ENCODE measurements around the gene TESMIN. TPM values are rescaled to one million over a fixed set of nuclear protein-coding genes. Genes with fewer than 3 reads are reported as not detected.

TESMIN gene
- total RNA-seq, 1 experiment from 2014 or later = 24.8 TPM

DNA sequence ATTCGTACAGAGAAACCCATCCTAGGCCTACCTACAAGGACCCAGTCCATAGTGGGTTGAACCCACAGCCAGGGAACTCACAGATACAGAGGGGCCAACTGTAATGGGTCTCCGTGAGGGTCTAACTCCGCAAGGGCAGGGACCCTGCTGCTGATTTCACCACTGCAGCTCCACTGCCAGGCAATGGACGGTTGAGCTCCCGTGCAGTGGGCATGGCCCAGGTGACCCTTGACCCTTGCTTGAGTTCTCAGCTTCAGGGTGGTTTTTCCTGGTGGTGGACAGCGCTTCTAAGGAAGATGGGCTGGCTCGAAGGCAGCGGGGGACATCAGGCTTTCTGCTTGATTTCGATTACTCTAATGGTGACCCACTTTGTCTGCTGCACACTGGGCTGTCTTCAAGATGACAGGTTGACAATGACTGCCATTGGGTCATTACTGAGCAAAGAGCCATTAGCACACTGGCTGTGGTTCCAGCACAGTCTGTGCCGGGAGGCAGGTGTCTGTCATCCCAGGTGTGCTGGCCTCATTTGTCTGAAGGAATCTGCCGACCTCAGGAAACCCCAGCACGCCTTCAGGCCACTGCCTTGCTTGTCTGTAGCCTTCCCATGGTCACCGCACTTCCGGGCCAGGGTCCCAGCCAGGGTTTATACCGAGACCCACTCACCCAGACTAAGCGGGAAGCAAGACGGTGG is 70.6 kb downstream of the TESMIN start:
- Histone ChIP-seq H3K27ac (ENCODE audit: low read depth, low read length) (no peak overlapping the region), H3K9me2 (ENCODE audit: insufficient read depth) (no peaks in the 10 kb centered on the region), H3K36me3 (ENCODE audit: control insufficient read depth in 1 of 2, insufficient read depth in 2 of 2, low read length in 2 of 2) (no peaks in the 10 kb centered on the region), H3K9me3 (ENCODE audit: control insufficient read depth in 1 of 2, insufficient read depth in 1 of 2, low read depth in 1 of 2, low read length in 2 of 2) (no peaks in the 10 kb centered on the region), H3K4me3 (replicated peaks in 1 of 2; ENCODE audit: low read depth in 1 of 2, low read length in 2 of 2) (no peak overlapping the region), H2AFZ (ENCODE audit: low read depth, low read length, poor library complexity, severe bottlenecking) (no peak overlapping the region), H3K27me3 (ENCODE audit: insufficient read depth, low read length) (no peaks in the 10 kb centered on the region), H3K79me2 (ENCODE audit: insufficient read depth, low read length) (peaks cover 8% of the 10 kb centered on the region; the same call in 1 of the 2 replicates), H3K4me1 (ENCODE audit: control insufficient read depth in 1 of 2, insufficient read depth in 2 of 2, low read length in 2 of 2) (peaks cover 15 to 46% of the 10 kb centered on the region in 2 experiments), H4K20me1 (ENCODE audit: insufficient read depth) (no peaks in the 10 kb centered on the region), H3K4me2 (ENCODE audit: low read length) (no peak overlapping the region), H3K9ac (ENCODE audit: low read length) (no peak overlapping the region)
- TF ChIP-seq SRF (IDR thresholded peaks at IDR 0.05; ENCODE audit: low read depth) = no peak
- TF ChIP-seq SP1 (IDR thresholded peaks at IDR 0.05; ENCODE audit: low read depth) = no peak
- TF ChIP-seq FOSL1 (IDR thresholded peaks at IDR 0.05; ENCODE audit: low read depth) = no peak
- no peak for TF ChIP-seq JUND (IDR thresholded peaks at IDR 0.05)
- no peak for TF ChIP-seq CBX3 (IDR thresholded peaks at IDR 0.05; ENCODE audit: low read depth)
- TF ChIP-seq SIN3A (IDR thresholded peaks at IDR 0.05; ENCODE audit: low read depth) = no peak
- TF ChIP-seq, protein P1, sequence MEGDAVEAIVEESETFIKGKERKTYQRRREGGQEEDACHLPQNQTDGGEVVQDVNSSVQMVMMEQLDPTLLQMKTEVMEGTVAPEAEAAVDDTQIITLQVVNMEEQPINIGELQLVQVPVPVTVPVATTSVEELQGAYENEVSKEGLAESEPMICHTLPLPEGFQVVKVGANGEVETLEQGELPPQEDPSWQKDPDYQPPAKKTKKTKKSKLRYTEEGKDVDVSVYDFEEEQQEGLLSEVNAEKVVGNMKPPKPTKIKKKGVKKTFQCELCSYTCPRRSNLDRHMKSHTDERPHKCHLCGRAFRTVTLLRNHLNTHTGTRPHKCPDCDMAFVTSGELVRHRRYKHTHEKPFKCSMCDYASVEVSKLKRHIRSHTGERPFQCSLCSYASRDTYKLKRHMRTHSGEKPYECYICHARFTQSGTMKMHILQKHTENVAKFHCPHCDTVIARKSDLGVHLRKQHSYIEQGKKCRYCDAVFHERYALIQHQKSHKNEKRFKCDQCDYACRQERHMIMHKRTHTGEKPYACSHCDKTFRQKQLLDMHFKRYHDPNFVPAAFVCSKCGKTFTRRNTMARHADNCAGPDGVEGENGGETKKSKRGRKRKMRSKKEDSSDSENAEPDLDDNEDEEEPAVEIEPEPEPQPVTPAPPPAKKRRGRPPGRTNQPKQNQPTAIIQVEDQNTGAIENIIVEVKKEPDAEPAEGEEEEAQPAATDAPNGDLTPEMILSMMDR (IDR thresholded peaks at IDR 0.05 in 2 of 3, conservative IDR thresholded peaks at IDR 0.05 in 1 of 3; ENCODE audit: borderline replicate concordance in 1 of 3, insufficient read depth in 1 of 3, low read depth in 2 of 3, low read length in 2 of 3) = no peak
- TF ChIP-seq ZNF274 (IDR thresholded peaks at IDR 0.05; ENCODE audit: low read depth, low read length) = no peak
- no peak for TF ChIP-seq TCF7L2 (IDR thresholded peaks at IDR 0.05; ENCODE audit: borderline replicate concordance, extremely low read depth, insufficient read depth, insufficient read length)
- no peak for TF ChIP-seq YY1 (IDR thresholded peaks at IDR 0.05; ENCODE audit: extremely low read depth, insufficient replicate concordance, low read depth, low read length)
- TF ChIP-seq, protein P2, sequence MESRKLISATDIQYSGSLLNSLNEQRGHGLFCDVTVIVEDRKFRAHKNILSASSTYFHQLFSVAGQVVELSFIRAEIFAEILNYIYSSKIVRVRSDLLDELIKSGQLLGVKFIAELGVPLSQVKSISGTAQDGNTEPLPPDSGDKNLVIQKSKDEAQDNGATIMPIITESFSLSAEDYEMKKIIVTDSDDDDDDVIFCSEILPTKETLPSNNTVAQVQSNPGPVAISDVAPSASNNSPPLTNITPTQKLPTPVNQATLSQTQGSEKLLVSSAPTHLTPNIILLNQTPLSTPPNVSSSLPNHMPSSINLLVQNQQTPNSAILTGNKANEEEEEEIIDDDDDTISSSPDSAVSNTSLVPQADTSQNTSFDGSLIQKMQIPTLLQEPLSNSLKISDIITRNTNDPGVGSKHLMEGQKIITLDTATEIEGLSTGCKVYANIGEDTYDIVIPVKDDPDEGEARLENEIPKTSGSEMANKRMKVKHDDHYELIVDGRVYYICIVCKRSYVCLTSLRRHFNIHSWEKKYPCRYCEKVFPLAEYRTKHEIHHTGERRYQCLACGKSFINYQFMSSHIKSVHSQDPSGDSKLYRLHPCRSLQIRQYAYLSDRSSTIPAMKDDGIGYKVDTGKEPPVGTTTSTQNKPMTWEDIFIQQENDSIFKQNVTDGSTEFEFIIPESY (IDR thresholded peaks at IDR 0.05; ENCODE audit: extremely low read depth, insufficient replicate concordance, low read length) = no peak
- TF ChIP-seq, protein P3, sequence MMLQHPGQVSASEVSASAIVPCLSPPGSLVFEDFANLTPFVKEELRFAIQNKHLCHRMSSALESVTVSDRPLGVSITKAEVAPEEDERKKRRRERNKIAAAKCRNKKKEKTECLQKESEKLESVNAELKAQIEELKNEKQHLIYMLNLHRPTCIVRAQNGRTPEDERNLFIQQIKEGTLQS (IDR thresholded peaks at IDR 0.05) = no peak
- no peak for TF ChIP-seq CEBPB (IDR thresholded peaks at IDR 0.05; ENCODE audit: low read depth)
- TF ChIP-seq RAD21 (IDR thresholded peaks at IDR 0.05; ENCODE audit: low read depth) = no peak
- no peak for TF ChIP-seq EGR1 (IDR thresholded peaks at IDR 0.05; ENCODE audit: low read depth)
- no peak for TF ChIP-seq ZFX (IDR thresholded peaks at IDR 0.05)
- no peak for TF ChIP-seq EZH2 (IDR thresholded peaks at IDR 0.05)
- no peak for TF ChIP-seq POLR2AphosphoS5 (IDR thresholded peaks at IDR 0.05; ENCODE audit: low read depth, low read length)
- TF ChIP-seq ELF1 (IDR thresholded peaks at IDR 0.05; ENCODE audit: borderline replicate concordance, low read depth) = no peak
- RAD21 ChIA-PET (ENCODE audit: low non-redundant PET in 1 of 2, low total read pairs in 2 of 2, uncharacterized antibody in 2 of 2, unreplicated experiment in 2 of 2) = no interaction called here
- ATAC-seq (no peak), DNase-seq (ENCODE audit: low read depth, low spot score) (no peak)
- CTCF ChIA-PET = interaction anchor here (0.7 kb wide), 1 partner anchor 41 kb away, joined by 3 read pairs; no protein-coding TSS in a partner anchor
- no TSS peak for BruUV-seq (replicated peaks)
- POLR2A ChIA-PET = no interaction called here
- intact Hi-C loops (cut with micrococcal nuclease) = no loop called here
